ENCODE measurements around the gene SYNPO2L. TPM values are rescaled to one million over a fixed set of nuclear protein-coding genes. Genes with fewer than 3 reads are reported as not detected.
"Not testable (repeated sequence)": the region's sequence is repeated elsewhere in the genome, so short reads cannot be mapped to it uniquely, and the experiment has no call there.

The SYNPO2L gene
- total RNA-seq, 1 donor from 2014 or later: not detected

- TF ChIP-seq CTCF (conservative IDR thresholded peaks at IDR 0.05; ENCODE audit: low read depth, low read length): peak; percentile 9
- H3K4me3 ChIP-seq (ENCODE audit: low read depth, low read length); DNase-seq (ENCODE audit: low read depth): not testable (repeated sequence)
Measured at GRCh38 chr10:73664156-73665040, 8.6 kb upstream of the SYNPO2L start.

- H3K4me3 ChIP-seq (ENCODE audit: low read depth, low read length); DNase-seq (ENCODE audit: low read depth): not testable (repeated sequence)
Measured at GRCh38 chr10:73663621-73664020, 7.8 kb upstream of the SYNPO2L start.

- not testable (repeated sequence) for DNase-seq (ENCODE audit: low read depth); H3K4me3 ChIP-seq (ENCODE audit: low read depth, low read length)
Measured at GRCh38 chr10:73662705-73663104, 6.9 kb upstream of the SYNPO2L start.

DNA sequence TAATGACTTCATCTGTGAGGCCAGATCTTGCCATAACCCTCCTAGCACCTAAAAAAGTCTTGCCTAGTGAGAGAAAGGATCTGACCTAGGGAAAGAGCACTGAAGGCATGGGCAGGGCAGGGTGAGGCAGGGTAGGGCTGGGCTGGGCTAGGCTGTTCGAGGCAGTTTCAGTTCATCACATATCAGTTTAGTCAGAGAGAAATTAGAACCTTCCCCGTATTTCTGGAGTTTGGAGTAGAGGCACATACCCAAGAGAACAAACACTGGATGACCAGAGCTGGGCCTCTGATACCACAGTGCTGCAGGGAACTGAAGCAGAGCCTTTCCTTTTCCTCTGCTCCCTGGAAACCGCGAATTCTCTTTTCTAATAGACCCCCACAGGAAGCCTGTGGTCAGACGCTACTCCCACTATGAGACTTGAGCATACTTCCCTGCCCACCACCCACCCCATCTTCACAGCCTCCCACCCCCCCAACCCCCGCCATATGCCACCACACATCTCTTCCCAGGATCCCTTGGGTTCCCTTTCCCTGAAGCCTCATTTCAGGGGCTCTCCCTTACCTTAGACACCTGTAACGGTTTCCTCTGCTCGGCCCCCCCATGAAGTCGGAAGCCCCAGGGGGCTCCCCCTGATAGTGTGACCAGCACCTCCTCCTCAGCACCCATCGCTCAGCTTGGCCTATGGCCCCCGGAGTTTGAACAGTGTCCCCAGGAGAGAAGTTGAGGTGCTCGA lies 406 bp downstream of the SYNPO2L start:
- TF ChIP-seq CTCF (conservative IDR thresholded peaks at IDR 0.05; ENCODE audit: low read depth, low read length): no peak
- DNase-seq (ENCODE audit: low read depth): no peak
- no peak overlapping the region for H3K4me3 ChIP-seq (ENCODE audit: low read depth, low read length)

GRCh38 chr10:73653701-73654100 lies 2.1 kb downstream of the SYNPO2L start:
- no peak for DNase-seq (ENCODE audit: low read depth)

GRCh38 chr10:73653195-73653594 lies 2.6 kb downstream of the SYNPO2L start:
- no peak for TF ChIP-seq CTCF (conservative IDR thresholded peaks at IDR 0.05; ENCODE audit: low read depth, low read length)

More at GRCh38 chr10:73653701-73654100, 2.1 kb downstream of the SYNPO2L start:
- no peak overlapping the region for H3K4me3 ChIP-seq (ENCODE audit: low read depth, low read length)
- TF ChIP-seq CTCF (conservative IDR thresholded peaks at IDR 0.05; ENCODE audit: low read depth, low read length): peak; percentile 35

GRCh38 chr10:73650537-73651331 lies 5.1 kb downstream of the SYNPO2L start:
- no peak overlapping the region for H3K4me3 ChIP-seq (ENCODE audit: low read depth, low read length)
- no peak for DNase-seq (ENCODE audit: low read depth)

More at GRCh38 chr10:73653195-73653594, 2.6 kb downstream of the SYNPO2L start:
- no peak overlapping the region for H3K4me3 ChIP-seq (ENCODE audit: low read depth, low read length)
- DNase-seq (ENCODE audit: low read depth): no peak

More at GRCh38 chr10:73650537-73651331, 5.1 kb downstream of the SYNPO2L start:
- no peak for TF ChIP-seq CTCF (conservative IDR thresholded peaks at IDR 0.05; ENCODE audit: low read depth, low read length)
